ENCODE results near the gene EFCAB6.
A peak's percentile ranks its signal among the peaks of the same experiment; 100 is the strongest.

The EFCAB6 gene

GRCh38 chr22:43802897-43803495 is 9.1 kb downstream of the EFCAB6 start:
- DNase-seq (ENCODE audit: low read depth): no peak

GRCh38 chr22:43800970-43801369 is 11.1 kb downstream of the EFCAB6 start:
- no peak for DNase-seq (ENCODE audit: low read depth)

- no peak for DNase-seq (ENCODE audit: low read depth)
Observed at GRCh38 chr22:43798492-43798891, 13.6 kb downstream of the EFCAB6 start.

GRCh38 chr22:43796567-43796966 is 15.5 kb downstream of the EFCAB6 start:
- no peak for DNase-seq (ENCODE audit: low read depth)

- no peak for DNase-seq (ENCODE audit: low read depth)
Observed at GRCh38 chr22:43795320-43795719, 16.8 kb downstream of the EFCAB6 start.

GRCh38 chr22:43792905-43793304 is 19.2 kb downstream of the EFCAB6 start:
- DNase-seq (ENCODE audit: low read depth): no peak

- DNase-seq (ENCODE audit: low read depth): no peak
Observed at GRCh38 chr22:43789452-43789851, 22.7 kb downstream of the EFCAB6 start.

GRCh38 chr22:43783777-43784176 is 28.3 kb downstream of the EFCAB6 start:
- no peak for DNase-seq (ENCODE audit: low read depth)

- no peak for DNase-seq (ENCODE audit: low read depth)
Observed at GRCh38 chr22:43782448-43782847, 29.7 kb downstream of the EFCAB6 start.

- DNase-seq (ENCODE audit: low read depth): peak; percentile 46
Observed at GRCh38 chr22:43777286-43777685, 34.8 kb downstream of the EFCAB6 start.

GRCh38 chr22:43776081-43776670 is 35.9 kb downstream of the EFCAB6 start:
- DNase-seq (ENCODE audit: low read depth): no peak

GRCh38 chr22:43774318-43774915 is 37.7 kb downstream of the EFCAB6 start:
- no peak for DNase-seq (ENCODE audit: low read depth)

- no peak for DNase-seq (ENCODE audit: low read depth)
Observed at GRCh38 chr22:43772831-43773230, 39.3 kb downstream of the EFCAB6 start.

GRCh38 chr22:43755452-43755851 is 56.7 kb downstream of the EFCAB6 start:
- no peak for DNase-seq (ENCODE audit: low read depth)

- no peak for DNase-seq (ENCODE audit: low read depth)
Observed at GRCh38 chr22:43755011-43755410, 57.1 kb downstream of the EFCAB6 start.

GRCh38 chr22:43754176-43754575 is 57.9 kb downstream of the EFCAB6 start:
- DNase-seq (ENCODE audit: low read depth): no peak

GRCh38 chr22:43753688-43754087 is 58.4 kb downstream of the EFCAB6 start:
- DNase-seq (ENCODE audit: low read depth): no peak

GRCh38 chr22:43750751-43751150 is 61.4 kb downstream of the EFCAB6 start:
- no peak for DNase-seq (ENCODE audit: low read depth)

- no peak for DNase-seq (ENCODE audit: low read depth)
Observed at GRCh38 chr22:43749473-43749872, 62.6 kb downstream of the EFCAB6 start.

GRCh38 chr22:43747877-43748276 is 64.2 kb downstream of the EFCAB6 start:
- DNase-seq (ENCODE audit: low read depth): no peak

GRCh38 chr22:43747058-43747457 is 65.0 kb downstream of the EFCAB6 start:
- no peak for DNase-seq (ENCODE audit: low read depth)

GRCh38 chr22:43745783-43746356 is 66.2 kb downstream of the EFCAB6 start:
- DNase-seq (ENCODE audit: low read depth): no peak

- DNase-seq (ENCODE audit: low read depth): no peak
Observed at GRCh38 chr22:43745411-43745770, 66.7 kb downstream of the EFCAB6 start.
